ENCODE measurements around the gene ISLR2.
"Not testable (repeated sequence)": the region's sequence is repeated elsewhere in the genome, so short reads cannot be mapped to it uniquely, and the experiment has no call there.

ISLR2 gene

DNA sequence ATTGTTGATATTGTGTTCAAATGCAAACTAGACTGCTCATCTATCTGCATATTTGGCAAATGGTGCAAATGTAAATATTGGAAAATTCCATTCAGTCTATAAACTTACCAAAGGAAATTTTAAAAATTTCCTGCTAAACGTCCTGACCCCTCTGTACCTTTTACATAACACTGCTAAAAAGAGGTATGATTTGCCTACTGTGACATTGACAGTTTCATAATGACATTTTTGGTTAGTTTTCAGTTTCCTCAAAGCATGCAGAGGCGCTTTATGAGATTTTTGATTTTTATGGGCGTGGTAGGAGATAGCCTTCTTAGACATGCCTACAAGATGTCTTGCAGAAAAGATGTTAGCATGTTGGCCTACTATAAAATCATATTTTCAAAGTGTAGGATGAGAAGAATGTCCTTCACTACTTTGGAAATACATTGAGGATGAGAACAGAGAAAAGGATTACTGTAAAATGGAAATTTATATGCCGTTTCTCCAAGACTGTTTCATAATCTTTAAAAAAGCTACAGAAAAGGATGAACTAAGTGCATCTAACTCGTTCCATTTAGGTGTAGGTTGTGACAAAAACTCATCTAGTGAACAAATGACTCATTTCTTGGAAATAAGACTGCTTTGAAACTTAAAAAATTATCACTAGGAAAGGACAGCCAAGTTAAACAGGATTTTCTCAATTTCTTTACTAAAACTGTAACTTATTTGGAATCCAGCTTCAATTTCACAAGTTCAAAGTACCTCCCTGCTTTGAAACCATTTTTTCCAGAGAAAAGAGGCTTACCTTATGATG lies 28.7 kb downstream of the ISLR2 start:
- DNase-seq, result no peak

DNA sequence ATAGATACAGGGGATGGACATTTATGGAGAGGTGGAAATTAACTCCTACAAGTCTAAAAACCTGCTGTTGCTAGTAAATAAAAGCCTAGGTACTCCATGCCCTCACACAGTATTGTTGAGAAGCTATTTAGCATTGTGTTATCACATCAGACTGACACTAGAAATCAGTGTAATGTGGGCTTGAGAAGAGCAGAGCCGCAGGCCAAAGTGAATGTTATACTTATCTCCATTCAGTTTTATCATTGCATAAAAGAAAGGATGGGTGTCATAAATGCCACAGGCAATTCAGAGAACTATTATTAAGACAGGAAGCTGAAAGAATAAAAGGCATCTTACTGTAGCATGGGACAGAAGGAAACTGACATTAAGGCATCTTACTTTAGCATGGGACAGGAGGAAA lies 29.4 kb downstream of the ISLR2 start:
- DNase-seq, result no peak

DNA sequence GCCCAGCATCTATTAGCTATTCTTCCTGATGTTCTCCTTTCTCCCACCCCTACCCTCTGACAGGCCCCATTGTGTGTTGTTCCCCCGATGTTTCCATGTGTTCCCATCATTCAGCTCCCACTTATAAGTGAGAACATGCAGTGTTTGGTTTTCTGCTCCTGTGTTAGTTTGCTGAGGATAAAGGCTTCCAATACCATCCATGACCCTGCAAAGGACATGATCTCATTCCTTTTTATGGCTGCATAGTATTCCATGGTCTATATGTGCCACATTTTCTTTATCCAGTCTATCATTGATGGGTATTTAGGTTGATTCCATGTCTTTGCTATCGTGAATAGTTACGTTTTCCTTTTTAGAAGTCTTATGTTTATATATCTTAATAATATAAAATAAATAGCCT lies 30.0 kb downstream of the ISLR2 start:
- not testable (repeated sequence) for DNase-seq

DNA sequence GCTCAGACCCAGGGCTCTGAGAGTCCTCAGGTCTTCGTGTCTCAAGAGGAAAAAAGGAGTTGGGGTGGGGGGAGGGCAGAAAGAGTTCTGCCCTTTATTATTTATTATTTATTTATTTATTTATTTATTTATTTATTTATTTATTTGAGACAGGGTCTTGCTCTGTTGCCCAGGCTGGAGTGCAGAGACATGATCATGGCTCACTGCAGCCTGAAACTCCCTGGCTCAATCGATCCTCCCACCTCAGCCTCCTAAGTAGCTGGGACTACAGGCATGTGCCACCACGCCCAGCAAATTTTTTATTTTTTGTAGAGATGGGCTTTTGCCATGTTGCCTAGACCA lies 31.8 kb downstream of the ISLR2 start:
- not testable (repeated sequence) for DNase-seq

DNA sequence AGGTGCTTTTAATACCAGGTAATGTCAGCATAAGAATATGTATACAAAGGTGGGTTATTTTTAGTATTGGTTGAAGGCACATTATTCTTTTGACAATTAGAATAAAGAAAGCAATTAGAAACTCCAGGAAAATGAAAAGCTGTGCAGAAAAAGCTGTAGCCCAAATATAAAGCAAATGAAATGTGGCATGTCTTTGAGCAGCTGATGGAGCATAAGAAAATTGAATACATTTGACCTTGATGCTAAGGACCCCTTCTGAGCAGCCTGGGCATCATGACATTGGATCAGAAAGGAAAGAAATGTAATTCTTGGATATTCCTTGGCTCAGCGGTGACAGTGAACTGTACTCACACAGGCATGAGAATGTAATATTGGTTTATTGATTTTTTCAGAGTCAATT lies 35.1 kb downstream of the ISLR2 start:
- DNase-seq, result no peak

DNA sequence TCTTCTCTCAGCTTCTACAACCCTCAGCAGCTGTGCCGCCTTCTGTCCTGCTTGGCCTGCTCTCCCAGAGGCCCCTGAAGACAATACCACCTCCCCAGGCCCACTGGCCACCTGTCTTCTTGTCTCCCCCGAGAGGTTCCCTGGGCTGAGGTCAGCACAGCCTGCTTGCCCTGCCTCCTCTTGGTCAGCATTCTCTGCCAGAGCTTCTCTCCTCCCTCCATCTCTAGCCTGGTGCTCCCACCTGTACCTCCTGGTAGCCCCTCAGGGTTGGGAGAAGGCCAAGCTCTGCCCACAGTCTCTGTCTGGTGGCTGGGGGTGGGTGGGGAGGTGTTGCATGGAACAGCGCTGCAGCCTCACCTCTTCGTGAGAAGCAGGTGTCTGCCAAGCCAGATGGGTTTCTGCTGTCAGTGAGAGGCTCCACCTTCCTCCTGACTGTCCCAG lies 37.5 kb downstream of the ISLR2 start:
- no peak for DNase-seq

DNA sequence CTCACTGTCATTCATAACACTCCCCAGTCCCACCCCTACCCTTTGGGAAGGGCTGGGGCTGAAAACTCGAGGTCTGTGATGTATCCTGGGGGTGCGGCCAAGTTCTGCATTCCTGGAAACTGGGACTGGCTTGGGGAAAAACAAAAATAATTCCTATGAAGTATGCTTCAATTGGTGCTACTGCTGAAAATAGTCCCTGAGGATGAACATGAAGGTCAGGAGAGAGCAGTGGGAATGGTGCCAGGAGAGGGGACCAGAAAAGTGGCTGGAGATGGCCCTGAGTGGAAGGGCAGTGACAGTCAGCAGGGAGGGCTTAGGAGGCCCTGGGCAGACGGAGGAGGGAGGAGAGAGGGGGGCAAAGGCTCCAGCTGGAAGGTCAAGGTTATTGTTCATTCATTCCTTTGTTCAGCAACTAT lies 38.3 kb downstream of the ISLR2 start:
- DNase-seq, result no peak

DNA sequence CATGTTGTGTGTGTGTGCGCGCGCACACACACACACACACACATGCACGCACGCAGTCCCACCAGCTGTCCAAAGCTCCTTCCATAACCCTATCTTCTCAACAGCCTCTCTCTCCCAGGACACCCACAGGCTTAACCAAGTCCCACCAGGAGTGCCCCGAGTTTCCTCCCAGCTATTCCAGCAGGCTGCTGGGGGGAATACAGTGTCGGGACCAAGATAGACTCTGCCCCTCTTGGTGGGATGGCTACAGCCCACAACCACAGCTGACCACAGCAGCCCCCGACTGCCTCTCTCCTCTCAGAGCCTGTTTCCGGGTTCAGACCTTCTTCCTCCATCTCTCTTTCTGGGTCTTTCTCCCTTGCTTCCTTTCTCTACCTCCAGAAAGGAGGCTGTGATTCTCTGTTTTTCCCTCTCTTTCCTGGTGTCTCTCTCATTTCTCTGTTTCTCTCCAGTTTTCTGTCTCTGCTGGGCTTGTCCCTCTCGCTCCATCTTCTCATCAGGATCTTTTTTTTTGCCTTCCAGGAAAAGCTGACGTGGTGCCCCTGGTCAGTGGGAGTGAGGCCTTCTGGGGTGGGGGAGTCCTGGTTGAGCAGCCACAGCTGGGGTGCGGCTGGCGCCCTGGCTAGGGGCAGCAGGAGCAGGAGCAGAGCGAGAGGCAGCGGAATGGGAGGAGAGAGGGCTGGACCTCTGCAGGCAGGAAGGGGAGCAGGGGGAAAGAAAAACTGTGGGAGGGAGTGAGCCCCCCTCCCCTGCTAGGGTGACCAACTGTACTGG lies 39.9 kb downstream of the ISLR2 start:
- no peak for DNase-seq

DNA sequence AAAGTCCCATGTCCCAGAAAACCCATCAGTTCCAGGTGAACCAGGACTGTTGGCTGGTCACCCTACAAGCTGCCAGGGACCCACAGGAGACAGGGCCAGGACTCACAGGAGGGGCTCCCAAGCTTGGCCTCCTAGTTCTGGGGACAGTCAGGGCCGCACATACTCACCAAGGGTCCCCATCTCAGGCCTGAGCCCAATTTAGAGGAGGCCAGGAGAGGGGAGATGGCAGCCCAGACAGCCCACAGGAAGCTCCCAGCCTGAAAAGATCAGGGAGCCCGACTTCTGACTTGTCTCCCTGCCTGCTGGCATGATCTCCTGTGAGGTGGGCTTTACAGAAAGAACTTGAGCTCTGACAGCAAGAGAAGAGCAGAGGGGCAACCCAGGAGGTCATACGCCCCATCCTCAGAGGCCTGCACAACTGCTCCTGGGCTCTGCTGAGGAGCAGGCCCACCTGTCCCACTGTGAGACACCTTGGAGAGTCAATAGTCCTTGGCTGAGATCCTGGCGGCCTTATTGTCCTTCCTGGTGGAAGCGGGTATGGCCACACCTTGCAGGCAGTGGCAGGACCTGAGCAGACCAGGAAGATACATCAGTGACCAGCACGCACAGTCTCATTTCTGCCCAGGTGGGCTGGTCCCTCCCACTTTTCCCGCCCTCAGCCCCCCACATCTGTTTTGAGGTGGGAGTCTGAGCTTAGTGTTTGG lies 40.6 kb downstream of the ISLR2 start:
- no peak for DNase-seq

DNA sequence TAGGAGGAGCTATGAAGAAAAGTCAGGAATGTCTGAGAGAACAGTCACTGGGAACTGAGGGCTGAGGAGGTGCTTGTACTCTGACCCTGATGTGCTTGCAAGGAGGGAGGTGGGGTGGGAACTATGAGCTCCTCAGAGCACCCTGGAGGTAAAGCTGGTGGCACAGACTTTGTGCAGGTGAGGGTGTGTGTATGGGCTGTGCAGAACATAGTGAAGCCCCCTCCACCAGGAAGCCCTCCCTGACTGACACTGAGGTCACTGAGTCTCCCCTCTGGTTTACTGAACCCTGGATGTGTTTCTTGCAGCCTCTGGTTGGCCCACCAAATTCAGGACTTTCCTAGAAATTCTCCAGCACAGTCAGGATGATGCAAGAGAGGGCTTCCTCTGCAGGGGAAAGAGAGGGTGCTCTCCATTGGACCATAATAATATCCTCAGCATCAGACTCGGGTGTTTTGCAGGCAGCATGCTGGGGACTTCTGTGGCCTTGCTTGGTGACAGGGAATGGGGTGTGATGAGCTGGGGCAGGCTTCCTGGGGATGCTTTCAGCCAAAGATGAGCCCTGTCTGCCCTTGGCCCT lies 41.7 kb downstream of the ISLR2 start:
- DNase-seq, result no peak

DNA sequence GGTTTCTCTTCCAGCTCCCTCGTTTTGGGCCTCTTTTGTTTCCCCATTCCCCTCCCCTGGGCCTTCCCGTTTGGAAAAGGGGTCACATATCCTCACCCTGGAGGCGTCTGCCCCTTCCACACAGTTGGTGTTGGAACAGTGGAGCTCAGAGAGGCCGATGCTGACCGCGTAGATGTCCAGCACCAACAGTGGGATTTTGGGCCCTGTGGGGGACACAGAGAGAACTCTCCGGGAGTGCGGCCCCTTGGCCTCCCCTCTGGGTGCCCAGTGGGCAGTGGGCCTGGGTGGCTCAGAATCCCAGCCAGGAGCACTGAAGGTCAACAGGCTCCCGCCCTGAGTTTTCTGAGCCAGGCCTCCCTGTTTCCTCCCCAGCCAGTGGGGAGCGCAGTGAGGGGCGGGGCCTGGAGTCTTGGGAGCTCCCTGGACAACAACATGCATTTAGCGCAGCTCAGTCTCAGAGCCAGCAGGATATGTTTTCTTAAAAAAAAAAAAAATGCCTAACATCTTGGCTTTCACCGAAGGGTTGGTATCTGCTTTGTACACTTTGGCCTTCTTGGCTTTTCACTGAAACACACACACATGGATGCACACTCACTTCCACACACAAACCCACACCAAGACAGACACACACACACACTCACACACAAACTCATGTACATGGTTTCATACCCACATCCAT lies 42.5 kb downstream of the ISLR2 start:
- no peak for DNase-seq

DNA sequence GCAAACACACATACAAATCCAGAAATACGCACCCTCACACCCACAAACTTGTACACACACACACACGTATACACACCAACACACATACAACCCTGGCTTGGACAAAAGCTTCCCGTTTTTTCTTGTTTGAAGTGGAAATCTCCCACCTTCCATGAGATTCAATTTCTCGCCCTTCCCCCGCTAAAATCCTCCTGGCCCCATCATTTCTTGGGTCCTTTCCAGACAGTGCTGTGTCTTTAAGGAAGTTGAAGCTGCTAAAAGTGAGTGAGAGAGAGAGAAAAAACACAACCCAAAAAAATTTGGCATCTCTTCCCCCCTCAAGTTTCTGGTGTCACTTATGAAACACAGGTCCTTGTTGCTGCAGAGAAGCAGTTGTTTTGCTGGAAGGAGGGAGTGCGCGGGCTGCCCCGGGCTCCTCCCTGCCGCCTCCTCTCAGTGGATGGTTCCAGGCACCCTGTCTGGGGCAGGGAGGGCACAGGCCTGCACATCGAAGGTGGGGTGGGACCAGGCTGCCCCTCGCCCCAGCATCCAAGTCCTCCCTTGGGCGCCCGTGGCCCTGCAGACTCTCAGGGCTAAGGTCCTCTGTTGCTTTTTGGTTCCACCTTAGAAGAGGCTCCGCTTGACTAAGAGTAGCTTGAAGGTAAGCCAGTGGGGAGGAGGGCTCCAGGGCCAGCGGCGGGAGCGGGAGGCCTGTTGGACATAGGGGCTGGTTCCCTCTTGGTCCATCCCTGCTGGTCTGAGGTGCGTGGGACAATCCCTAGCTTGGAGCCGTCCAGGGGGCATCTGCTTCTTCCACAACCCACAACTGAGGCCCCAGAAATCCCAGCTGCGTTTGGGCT lies 43.2 kb downstream of the ISLR2 start, which contains the start of gene ISLR:
ISLR (plus strand) TSS at position 331 of the 839 bp plus-strand sequence. CDS start 1,149 bp downstream, outside the sequence.
- DNase-seq, result no peak

DNA sequence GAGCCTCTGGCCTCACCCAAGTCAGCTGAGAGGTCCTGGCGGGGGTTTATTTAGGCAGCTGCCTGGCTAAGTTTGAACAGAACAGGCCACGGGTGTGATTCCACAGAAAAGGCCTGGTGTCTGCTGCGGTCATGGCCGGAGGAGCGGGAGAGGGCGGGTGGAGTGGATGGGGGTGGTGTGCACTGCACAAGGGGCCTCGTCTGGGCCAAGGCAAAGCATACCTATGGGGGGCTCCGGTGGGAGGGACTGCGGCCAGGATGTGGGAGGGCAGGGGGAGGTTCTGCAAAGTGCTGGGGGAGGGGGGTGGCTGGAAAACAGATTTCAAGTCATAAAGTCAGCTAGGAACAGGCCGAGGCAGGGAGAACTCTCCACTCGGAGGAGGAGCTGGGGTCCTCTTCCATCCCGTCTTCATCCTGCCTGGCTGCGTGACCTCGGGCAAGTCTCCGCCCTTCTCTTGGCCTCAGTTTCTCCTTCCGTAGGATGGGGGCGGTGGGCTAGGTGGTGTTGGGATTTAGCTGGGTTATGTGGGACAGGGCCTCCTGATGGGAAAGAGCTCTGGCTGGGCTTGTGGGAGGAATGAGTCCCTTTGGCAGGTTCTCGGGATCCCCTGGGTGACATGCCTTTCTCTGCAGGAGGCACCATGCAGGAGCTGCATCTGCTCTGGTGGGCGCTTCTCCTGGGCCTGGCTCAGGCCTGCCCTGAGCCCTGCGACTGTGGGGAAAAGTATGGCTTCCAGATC lies 44.0 kb downstream of the ISLR2 start:
- no peak for DNase-seq

DNA sequence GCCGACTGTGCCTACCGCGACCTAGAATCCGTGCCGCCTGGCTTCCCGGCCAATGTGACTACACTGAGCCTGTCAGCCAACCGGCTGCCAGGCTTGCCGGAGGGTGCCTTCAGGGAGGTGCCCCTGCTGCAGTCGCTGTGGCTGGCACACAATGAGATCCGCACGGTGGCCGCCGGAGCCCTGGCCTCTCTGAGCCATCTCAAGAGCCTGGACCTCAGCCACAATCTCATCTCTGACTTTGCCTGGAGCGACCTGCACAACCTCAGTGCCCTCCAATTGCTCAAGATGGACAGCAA lies 44.5 kb downstream of the ISLR2 start:
- DNase-seq, result no peak

DNA sequence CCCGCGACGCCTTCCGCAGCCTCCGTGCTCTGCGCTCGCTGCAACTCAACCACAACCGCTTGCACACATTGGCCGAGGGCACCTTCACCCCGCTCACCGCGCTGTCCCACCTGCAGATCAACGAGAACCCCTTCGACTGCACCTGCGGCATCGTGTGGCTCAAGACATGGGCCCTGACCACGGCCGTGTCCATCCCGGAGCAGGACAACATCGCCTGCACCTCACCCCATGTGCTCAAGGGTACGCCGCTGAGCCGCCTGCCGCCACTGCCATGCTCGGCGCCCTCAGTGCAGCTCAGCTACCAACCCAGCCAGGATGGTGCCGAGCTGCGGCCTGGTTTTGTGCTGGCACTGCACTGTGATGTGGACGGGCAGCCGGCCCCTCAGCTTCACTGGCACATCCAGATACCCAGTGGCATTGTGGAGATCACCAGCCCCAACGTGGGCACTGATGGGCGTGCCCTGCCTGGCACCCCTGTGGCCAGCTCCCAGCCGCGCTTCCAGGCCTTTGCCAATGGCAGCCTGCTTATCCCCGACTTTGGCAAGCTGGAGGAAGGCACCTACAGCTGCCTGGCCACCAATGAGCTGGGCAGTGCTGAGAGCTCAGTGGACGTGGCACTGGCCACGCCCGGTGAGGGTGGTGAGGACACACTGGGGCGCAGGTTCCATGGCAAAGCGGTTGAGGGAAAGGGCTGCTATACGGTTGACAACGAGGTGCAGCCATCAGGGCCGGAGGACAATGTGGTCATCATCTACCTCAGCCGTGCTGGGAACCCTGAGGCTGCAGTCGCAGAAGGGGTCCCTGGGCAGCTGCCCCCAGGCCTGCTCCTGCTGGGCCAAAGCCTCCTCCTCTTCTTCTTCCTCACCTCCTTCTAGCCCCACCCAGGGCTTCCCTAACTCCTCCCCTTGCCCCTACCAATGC lies 45.1 kb downstream of the ISLR2 start:
- no peak for DNase-seq

DNA sequence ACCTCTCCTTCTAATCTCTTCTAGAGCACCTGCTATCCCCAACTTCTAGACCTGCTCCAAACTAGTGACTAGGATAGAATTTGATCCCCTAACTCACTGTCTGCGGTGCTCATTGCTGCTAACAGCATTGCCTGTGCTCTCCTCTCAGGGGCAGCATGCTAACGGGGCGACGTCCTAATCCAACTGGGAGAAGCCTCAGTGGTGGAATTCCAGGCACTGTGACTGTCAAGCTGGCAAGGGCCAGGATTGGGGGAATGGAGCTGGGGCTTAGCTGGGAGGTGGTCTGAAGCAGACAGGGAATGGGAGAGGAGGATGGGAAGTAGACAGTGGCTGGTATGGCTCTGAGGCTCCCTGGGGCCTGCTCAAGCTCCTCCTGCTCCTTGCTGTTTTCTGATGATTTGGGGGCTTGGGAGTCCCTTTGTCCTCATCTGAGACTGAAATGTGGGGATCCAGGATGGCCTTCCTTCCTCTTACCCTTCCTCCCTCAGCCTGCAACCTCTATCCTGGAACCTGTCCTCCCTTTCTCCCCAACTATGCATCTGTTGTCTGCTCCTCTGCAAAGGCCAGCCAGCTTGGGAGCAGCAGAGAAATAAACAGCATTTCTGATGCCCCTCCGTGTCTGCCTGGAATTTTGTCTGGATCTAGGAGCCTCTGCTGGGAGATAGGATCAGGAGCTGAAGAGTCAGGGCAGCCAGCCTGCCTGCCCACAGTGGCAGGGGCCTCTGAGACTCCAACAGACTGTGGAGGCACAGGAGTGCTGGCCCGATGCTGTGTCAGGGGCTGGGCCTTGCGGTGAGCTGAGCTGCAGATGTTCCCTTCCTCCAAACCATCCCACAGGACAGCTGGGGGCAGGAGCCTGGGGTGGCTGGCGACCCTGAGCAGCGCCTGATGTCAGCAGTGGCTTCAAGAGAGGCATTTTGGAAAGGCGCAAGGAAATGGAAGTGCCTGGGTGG lies 46.2 kb downstream of the ISLR2 start:
- no peak for DNase-seq

DNA sequence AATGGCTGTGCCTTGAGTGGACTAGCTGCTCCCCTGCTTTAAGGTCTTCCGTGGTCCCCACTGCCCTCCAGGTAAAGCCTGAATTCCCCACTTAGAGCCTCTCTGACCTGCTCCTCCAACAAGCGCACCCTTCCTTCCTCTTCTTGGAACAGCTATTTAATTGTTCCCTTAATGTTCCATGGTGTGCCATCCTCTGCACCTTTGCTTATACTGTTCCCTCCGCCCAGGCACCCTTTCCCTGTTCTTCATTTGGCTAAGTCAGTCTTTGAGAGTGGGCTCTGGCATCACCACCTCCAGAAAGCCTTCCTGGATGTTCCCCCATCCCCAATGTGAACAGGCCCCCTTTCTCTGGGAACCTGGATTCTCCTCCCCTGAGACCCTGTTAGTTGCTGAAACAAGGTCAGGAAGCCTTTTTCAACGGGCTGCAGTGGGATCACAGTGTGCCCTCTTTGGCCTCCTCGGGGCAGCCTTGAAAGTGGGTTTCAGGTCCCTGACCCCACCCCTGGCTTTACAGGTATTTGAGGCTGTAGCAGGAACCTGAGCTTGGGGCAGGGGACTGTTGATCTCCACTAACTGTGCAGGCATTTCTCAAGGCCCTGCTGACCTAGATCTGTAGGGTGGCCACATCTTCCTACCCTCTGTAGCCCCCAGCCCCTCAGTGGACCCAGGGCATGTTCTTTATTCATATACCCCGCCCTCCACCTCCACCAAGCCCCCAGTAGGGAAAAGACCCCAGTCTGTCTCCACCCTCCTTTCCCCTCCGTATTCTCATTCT lies 48.1 kb downstream of the ISLR2 start:
- DNase-seq, result no peak
